Measurements from ENCODE around the gene SEMA7A.
"Not testable (repeated sequence)": the region's sequence is repeated elsewhere in the genome, so short reads cannot be mapped to it uniquely, and the experiment has no call there.

The SEMA7A gene

GRCh38 chr15:74392902-74393301, 40.9 kb downstream of the SEMA7A start:
- Histone ChIP-seq H3K4me3 (ENCODE audit: low read length) (no peak overlapping the region), H3K27ac (ENCODE audit: low read length) (no peak overlapping the region), H3K36me3 (ENCODE audit: control insufficient read depth, low read depth, low read length) (no peaks in the 10 kb centered on the region), H3K9ac (ENCODE audit: low read length) (no peak overlapping the region), H3K4me1 (ENCODE audit: control insufficient read depth, low read depth, low read length) (no peaks in the 10 kb centered on the region), H3K27me3 (ENCODE audit: control insufficient read depth, insufficient read depth, low read length) (no peaks in the 10 kb centered on the region), H3K9me3 (ENCODE audit: control insufficient read depth, low read depth, low read length) (no peaks in the 10 kb centered on the region)

- H3K36me3 ChIP-seq (ENCODE audit: control insufficient read depth, low read depth, low read length): no peaks in the 10 kb centered on the region
- H3K27ac ChIP-seq (ENCODE audit: low read length): no peak overlapping the region
- no peaks in the 10 kb centered on the region for H3K27me3 ChIP-seq (ENCODE audit: control insufficient read depth, insufficient read depth, low read length)
- no peak overlapping the region for H3K4me3 ChIP-seq (ENCODE audit: low read length)
- no peaks in the 10 kb centered on the region for H3K4me1 ChIP-seq (ENCODE audit: control insufficient read depth, low read depth, low read length)
- no peaks in the 10 kb centered on the region for H3K9me3 ChIP-seq (ENCODE audit: control insufficient read depth, low read depth, low read length)
- no peak overlapping the region for H3K9ac ChIP-seq (ENCODE audit: low read length)
Measured at GRCh38 chr15:74392451-74392830, 41.3 kb downstream of the SEMA7A start.

- no peak overlapping the region for H3K9ac ChIP-seq (ENCODE audit: low read length)
- no peaks in the 10 kb centered on the region for H3K4me1 ChIP-seq (ENCODE audit: control insufficient read depth, low read depth, low read length)
- no peaks in the 10 kb centered on the region for H3K36me3 ChIP-seq (ENCODE audit: control insufficient read depth, low read depth, low read length)
- no peak overlapping the region for H3K4me3 ChIP-seq (ENCODE audit: low read length)
- H3K9me3 ChIP-seq (ENCODE audit: control insufficient read depth, low read depth, low read length): no peaks in the 10 kb centered on the region
- H3K27ac ChIP-seq (ENCODE audit: low read length): no peak overlapping the region
- no peaks in the 10 kb centered on the region for H3K27me3 ChIP-seq (ENCODE audit: control insufficient read depth, insufficient read depth, low read length)
Measured at GRCh38 chr15:74391582-74392450, 41.9 kb downstream of the SEMA7A start.

- no peak overlapping the region for H3K4me3 ChIP-seq (ENCODE audit: low read length)
- no peaks in the 10 kb centered on the region for H3K27me3 ChIP-seq (ENCODE audit: control insufficient read depth, insufficient read depth, low read length)
- no peak overlapping the region for H3K9ac ChIP-seq (ENCODE audit: low read length)
- H3K9me3 ChIP-seq (ENCODE audit: control insufficient read depth, low read depth, low read length): no peaks in the 10 kb centered on the region
- H3K4me1 ChIP-seq (ENCODE audit: control insufficient read depth, low read depth, low read length): peaks cover 4% of the 10 kb centered on the region
- no peak overlapping the region for H3K27ac ChIP-seq (ENCODE audit: low read length)
- no peaks in the 10 kb centered on the region for H3K36me3 ChIP-seq (ENCODE audit: control insufficient read depth, low read depth, low read length)
Measured at GRCh38 chr15:74390647-74391288, 43.0 kb downstream of the SEMA7A start.

GRCh38 chr15:74390049-74390646, 43.6 kb downstream of the SEMA7A start:
- H3K27me3 ChIP-seq (ENCODE audit: control insufficient read depth, insufficient read depth, low read length); H3K27ac ChIP-seq (ENCODE audit: low read length); H3K4me3 ChIP-seq (ENCODE audit: low read length); H3K9ac ChIP-seq (ENCODE audit: low read length); H3K36me3 ChIP-seq (ENCODE audit: control insufficient read depth, low read depth, low read length); H3K9me3 ChIP-seq (ENCODE audit: control insufficient read depth, low read depth, low read length); H3K4me1 ChIP-seq (ENCODE audit: control insufficient read depth, low read depth, low read length): not testable (repeated sequence)

GRCh38 chr15:74389241-74390048, 44.3 kb downstream of the SEMA7A start:
- Histone ChIP-seq H3K36me3 (ENCODE audit: control insufficient read depth, low read depth, low read length) (no peaks in the 10 kb centered on the region), H3K4me3 (ENCODE audit: low read length) (no peak overlapping the region), H3K4me1 (ENCODE audit: control insufficient read depth, low read depth, low read length) (peaks cover 8% of the 10 kb centered on the region), H3K27ac (ENCODE audit: low read length) (no peak overlapping the region), H3K27me3 (ENCODE audit: control insufficient read depth, insufficient read depth, low read length) (no peaks in the 10 kb centered on the region), H3K9ac (ENCODE audit: low read length) (no peak overlapping the region), H3K9me3 (ENCODE audit: control insufficient read depth, low read depth, low read length) (no peaks in the 10 kb centered on the region)

GRCh38 chr15:74388363-74388951, 45.3 kb downstream of the SEMA7A start:
- no peak overlapping the region for H3K9ac ChIP-seq (ENCODE audit: low read length)
- peaks cover 8% of the 10 kb centered on the region for H3K4me1 ChIP-seq (ENCODE audit: control insufficient read depth, low read depth, low read length)
- no peaks in the 10 kb centered on the region for H3K36me3 ChIP-seq (ENCODE audit: control insufficient read depth, low read depth, low read length)
- no peaks in the 10 kb centered on the region for H3K9me3 ChIP-seq (ENCODE audit: control insufficient read depth, low read depth, low read length)
- no peak overlapping the region for H3K27ac ChIP-seq (ENCODE audit: low read length)
- H3K27me3 ChIP-seq (ENCODE audit: control insufficient read depth, insufficient read depth, low read length): no peaks in the 10 kb centered on the region
- H3K4me3 ChIP-seq (ENCODE audit: low read length): no peak overlapping the region

GRCh38 chr15:74387621-74388362, 46.0 kb downstream of the SEMA7A start:
- H3K4me1 ChIP-seq (ENCODE audit: control insufficient read depth, low read depth, low read length): peaks cover 8% of the 10 kb centered on the region
- H3K27ac ChIP-seq (ENCODE audit: low read length): no peak overlapping the region
- no peaks in the 10 kb centered on the region for H3K36me3 ChIP-seq (ENCODE audit: control insufficient read depth, low read depth, low read length)
- H3K9me3 ChIP-seq (ENCODE audit: control insufficient read depth, low read depth, low read length): no peaks in the 10 kb centered on the region
- H3K9ac ChIP-seq (ENCODE audit: low read length): no peak overlapping the region
- H3K27me3 ChIP-seq (ENCODE audit: control insufficient read depth, insufficient read depth, low read length): no peaks in the 10 kb centered on the region
- no peak overlapping the region for H3K4me3 ChIP-seq (ENCODE audit: low read length)

- Histone ChIP-seq H3K27ac (ENCODE audit: low read length) (no peak overlapping the region), H3K4me3 (ENCODE audit: low read length) (no peak overlapping the region), H3K9ac (ENCODE audit: low read length) (no peak overlapping the region), H3K27me3 (ENCODE audit: control insufficient read depth, insufficient read depth, low read length) (no peaks in the 10 kb centered on the region), H3K36me3 (ENCODE audit: control insufficient read depth, low read depth, low read length) (no peaks in the 10 kb centered on the region), H3K4me1 (ENCODE audit: control insufficient read depth, low read depth, low read length) (peaks cover 8% of the 10 kb centered on the region), H3K9me3 (ENCODE audit: control insufficient read depth, low read depth, low read length) (no peaks in the 10 kb centered on the region)
Measured at GRCh38 chr15:74387141-74387541, 46.6 kb downstream of the SEMA7A start.

- Histone ChIP-seq H3K9ac (ENCODE audit: low read length) (no peak overlapping the region), H3K4me3 (ENCODE audit: low read length) (no peak overlapping the region), H3K27ac (ENCODE audit: low read length) (no peak overlapping the region), H3K36me3 (ENCODE audit: control insufficient read depth, low read depth, low read length) (no peaks in the 10 kb centered on the region), H3K27me3 (ENCODE audit: control insufficient read depth, insufficient read depth, low read length) (no peaks in the 10 kb centered on the region), H3K9me3 (ENCODE audit: control insufficient read depth, low read depth, low read length) (no peaks in the 10 kb centered on the region), H3K4me1 (ENCODE audit: control insufficient read depth, low read depth, low read length) (peaks cover 8% of the 10 kb centered on the region)
Measured at GRCh38 chr15:74386496-74387140, 47.1 kb downstream of the SEMA7A start.
